A549 (cell line): ENCODE measurements around the gene LENG8. TPM values are rescaled to one million over a fixed set of nuclear protein-coding genes. Genes with fewer than 3 reads are reported as not detected.

Source experiments
- ATAC-seq, 2 experiments: fragments of 200-7000 bp in 1 of 2; fragments of >200 bp in 1 of 2; cut with Nextera tagmentation in 1 of 2; cut with Tn5 transposase in 1 of 2; 3 replicates each; pipeline versions ENCODE4 v1.8.0 to v1.9.1; 2018 to 2020; ENCODE audit warnings: mild to moderate bottlenecking in 1 of 2, moderate library complexity in 1 of 2
- CTCF ChIA-PET: fragments of 300-600 bp; sonication (Branson Sonifier 250); formaldehyde crosslinking; extraction: SDS; loops from one replicate; lab custom pipeline; 2021; ENCODE audit warnings: antibody characterized with exemption, inconsistent platforms; lab: Yijun Ruan, JAX
- POLR2A ChIA-PET: fragments of 350-600 bp; formaldehyde crosslinking; extraction: SDS; loops from one replicate; lab custom pipeline; 2021; ENCODE audit warnings: antibody characterized with exemption, inconsistent platforms; lab: Yijun Ruan, JAX
- DNase-seq, 2 experiments: peaks; one replicate each; pipeline versions ENCODE4 v3.0.0 to v3.0.0-alpha.2; 2011 to 2016; ENCODE audit warnings: low read depth in 1 of 2, low spot score in 1 of 2
- FAIRE-seq: peaks from 2 replicates; lab custom pipeline; 2011; peaks lifted over from hg19 to GRCh38; lab: Jason Lieb, UNC
- H3K27ac ChIP-seq, 2 experiments: fragments of >200 bp; sonication (Bioruptor Twin); formaldehyde crosslinking; 3 replicates each; pipeline ENCODE4 v1.5.1; 2016 to 2017
- H3K4me1 ChIP-seq: fragments of >200 bp; sonication (Bioruptor Twin); formaldehyde crosslinking; 3 replicates; pipeline ENCODE4 v1.6.1; 2016
- H3K4me2 ChIP-seq: fragments of >200 bp; sonication (Bioruptor Twin); formaldehyde crosslinking; 3 replicates; pipeline ENCODE4 v1.6.1; 2016
- H3K4me3 ChIP-seq: fragments of >200 bp; sonication (Bioruptor Twin); formaldehyde crosslinking; 3 replicates; pipeline ENCODE4 v1.5.1; 2016
- H3K9me3 ChIP-seq: fragments of >200 bp; sonication (Bioruptor Twin); formaldehyde crosslinking; 3 replicates; pipeline ENCODE4 v1.6.1; 2016
- CEBPB ChIP-seq, 2 experiments: fragments of >200 bp in 1 of 2; sonication (Bioruptor Twin) in 1 of 2; formaldehyde crosslinking in 1 of 2; IDR thresholded peaks; 2 replicates each; pipeline ENCODE4 v1.6.1; 2012 to 2016
- CHD4 ChIP-seq: fragments of 200-600 bp; sonication (generic); IDR thresholded peaks from 2 replicates; pipeline ENCODE4 v1.6.1; 2016; ENCODE audit warnings: antibody characterized with exemption, mild to moderate bottlenecking, borderline replicate concordance
- EHF ChIP-seq: fragments of 250-450 bp; sonication (Bioruptor Pico); IDR thresholded peaks from 2 replicates; pipeline ENCODE4 v1.5.0; 2020; ENCODE audit warnings: mild to moderate bottlenecking
- KDM1A ChIP-seq: fragments of 200-600 bp; sonication (generic); IDR thresholded peaks from 2 replicates; pipeline ENCODE4 v1.6.1; 2016; ENCODE audit warnings: low read depth, mild to moderate bottlenecking
- NR3C1 ChIP-seq: fragments of >200 bp; sonication (Bioruptor Twin); formaldehyde crosslinking; IDR thresholded peaks from 3 replicates; pipeline ENCODE4 v1.6.1; 2017
- ZFP36 ChIP-seq: fragments of 450-650 bp; IDR thresholded peaks from 2 replicates; pipeline ENCODE4 v1.6.1; 2014; ENCODE audit warnings: borderline replicate concordance; ENCODE audit not compliant: partially characterized antibody
- WGBS: methylation state at CpG from one replicate; pipeline ENCODE4 v1.1.6; 2017; ENCODE audit errors: missing lambda C conversion rate; 5-methylcytosine and 5-hydroxymethylcytosine counted together
- polyA plus RNA-seq, 4 experiments: library from polyadenylated mRNA; depleted of rRNA in 3 of 4; stranded (reverse); fragments of >200 nt; fragmentation: RNase III in 1 of 4; extraction: RNeasy Plus Mini Kit Qiagen cat#74134 plus additional on column Dnase treatment in 1 of 4; gene quantifications; 2 replicates in 3 of 4; 3 replicates in 1 of 4; pipeline ENCODE4 v1.2.3, GENCODE V29; 2011 to 2017
- TF ChIP-seq, protein P1 (sequence below): fragments of 150-350 bp; IDR thresholded peaks from 2 replicates; pipeline ENCODE4 v1.6.1; 2014; ENCODE audit warnings: low read depth, mild to moderate bottlenecking, low read length
- TF ChIP-seq, protein P2 (sequence below): fragments of 450-650 bp; IDR thresholded peaks from 2 replicates; pipeline ENCODE4 v1.6.1; 2014; ENCODE audit warnings: antibody characterized with exemption
- TF ChIP-seq, protein P3 (sequence below): fragments of >200 bp; sonication (Bioruptor Twin); formaldehyde crosslinking; IDR thresholded peaks from 2 replicates; pipeline ENCODE4 v1.6.1; 2016
- TF ChIP-seq, protein P4 (sequence below): IDR thresholded peaks from 2 replicates; pipeline ENCODE4 v1.6.1; 2012
- TF ChIP-seq, protein P5 (sequence below): IDR thresholded peaks from 2 replicates; pipeline ENCODE4 v1.6.1; 2012

LENG8 gene
- polyA plus RNA-seq, 2 of the 4 experiments (the other 2 are of a cell fraction): 30.6 to 140 TPM

DNA sequence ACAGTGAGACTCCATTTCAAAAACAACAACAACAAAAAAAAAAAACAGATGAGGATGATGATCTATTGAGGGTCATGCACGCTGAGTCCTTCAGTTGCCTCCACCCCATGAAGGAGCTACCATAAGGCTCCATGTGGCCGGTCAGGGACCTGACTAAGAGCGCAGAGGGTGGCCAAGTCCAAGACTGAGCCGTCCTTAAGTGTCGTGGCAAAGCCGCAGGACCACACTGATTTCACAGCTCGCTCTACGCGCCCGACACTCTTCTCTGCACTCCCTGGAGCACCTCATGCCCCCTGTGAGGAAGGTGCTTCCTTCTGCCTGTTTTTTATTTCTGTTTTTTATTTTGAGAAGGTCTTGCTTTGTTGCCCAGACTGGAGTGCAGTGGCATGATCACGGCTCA lies 21.4 kb upstream of the LENG8 start (continued):
- no peak for TF ChIP-seq KDM1A
- TF ChIP-seq, protein P1, sequence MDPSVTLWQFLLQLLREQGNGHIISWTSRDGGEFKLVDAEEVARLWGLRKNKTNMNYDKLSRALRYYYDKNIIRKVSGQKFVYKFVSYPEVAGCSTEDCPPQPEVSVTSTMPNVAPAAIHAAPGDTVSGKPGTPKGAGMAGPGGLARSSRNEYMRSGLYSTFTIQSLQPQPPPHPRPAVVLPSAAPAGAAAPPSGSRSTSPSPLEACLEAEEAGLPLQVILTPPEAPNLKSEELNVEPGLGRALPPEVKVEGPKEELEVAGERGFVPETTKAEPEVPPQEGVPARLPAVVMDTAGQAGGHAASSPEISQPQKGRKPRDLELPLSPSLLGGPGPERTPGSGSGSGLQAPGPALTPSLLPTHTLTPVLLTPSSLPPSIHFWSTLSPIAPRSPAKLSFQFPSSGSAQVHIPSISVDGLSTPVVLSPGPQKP: no peak
- TF ChIP-seq, protein P2, sequence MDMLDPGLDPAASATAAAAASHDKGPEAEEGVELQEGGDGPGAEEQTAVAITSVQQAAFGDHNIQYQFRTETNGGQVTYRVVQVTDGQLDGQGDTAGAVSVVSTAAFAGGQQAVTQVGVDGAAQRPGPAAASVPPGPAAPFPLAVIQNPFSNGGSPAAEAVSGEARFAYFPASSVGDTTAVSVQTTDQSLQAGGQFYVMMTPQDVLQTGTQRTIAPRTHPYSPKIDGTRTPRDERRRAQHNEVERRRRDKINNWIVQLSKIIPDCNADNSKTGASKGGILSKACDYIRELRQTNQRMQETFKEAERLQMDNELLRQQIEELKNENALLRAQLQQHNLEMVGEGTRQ: no peak

DNA sequence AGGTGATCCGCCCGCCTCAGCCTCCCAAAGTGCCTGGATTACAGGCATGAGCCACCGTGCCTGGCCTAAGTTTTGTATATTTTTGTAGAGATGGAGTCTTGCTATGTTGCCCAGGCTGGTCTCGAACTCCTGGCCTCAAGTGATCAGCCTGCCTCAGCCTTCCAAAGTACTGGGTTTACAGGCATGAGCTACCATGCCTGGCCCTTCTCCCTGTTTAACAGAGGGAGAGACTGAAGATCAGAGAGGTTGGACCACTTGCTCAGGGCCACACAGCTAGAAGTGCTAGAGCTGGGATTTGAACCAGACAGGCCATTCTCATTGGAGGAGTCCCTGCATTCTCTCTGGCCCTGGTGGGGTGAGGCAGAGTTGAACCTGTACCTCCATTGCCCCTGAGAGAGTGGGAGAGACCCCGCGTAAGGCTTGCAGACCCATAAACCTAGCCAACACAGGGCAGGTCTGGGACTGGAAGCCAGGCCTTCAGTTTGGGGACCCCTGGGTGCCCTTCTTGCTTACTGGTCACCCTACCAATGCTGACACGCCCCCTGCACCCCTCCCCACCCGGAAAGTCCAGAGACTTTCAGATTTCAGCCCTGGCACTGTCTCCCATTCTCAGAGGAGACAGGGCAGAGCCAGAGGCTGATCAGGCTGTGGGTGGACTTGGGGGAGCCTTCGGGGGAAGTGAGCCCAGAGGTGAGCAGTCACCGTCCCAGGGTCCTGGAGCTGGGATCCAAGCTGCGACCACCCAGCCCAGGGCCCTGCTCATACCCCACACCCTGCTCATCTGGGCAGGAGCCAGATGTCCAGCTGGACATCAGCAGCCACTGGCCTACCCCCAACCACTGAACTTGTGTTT lies 20.4 kb upstream of the LENG8 start:
- H3K9me3 ChIP-seq: no peaks in the 10 kb centered on the region
- ChIA-PET CTCF (interaction anchor here (0.9 to 4.5 kb wide), 6 partner anchors 10 to 37 kb away, joined by 3 to 39 read pairs (median 4); partner anchors contain the start of gene TTYH1), POLR2A (interaction anchor here (0.9 to 2.8 kb wide), 3 partner anchors 10 to 34 kb away, joined by 3 to 8 read pairs (median 4); partner anchors contain the start of gene LENG8)
- DNase-seq (no peak), ATAC-seq (no peak), FAIRE-seq (no peak)
- WGBS: 39% methylated on average over 11 of the region's 11 CpGs
- no peak overlapping the region for H3K27ac ChIP-seq
- H3K4me2 ChIP-seq: no peak overlapping the region
- TF ChIP-seq ZFP36 (peak; percentile 83), CEBPB (IDR thresholded peaks at IDR 0.05) (no peak)
- H3K4me1 ChIP-seq: peaks cover 24% of the 10 kb centered on the region
- no peak overlapping the region for H3K4me3 ChIP-seq

DNA sequence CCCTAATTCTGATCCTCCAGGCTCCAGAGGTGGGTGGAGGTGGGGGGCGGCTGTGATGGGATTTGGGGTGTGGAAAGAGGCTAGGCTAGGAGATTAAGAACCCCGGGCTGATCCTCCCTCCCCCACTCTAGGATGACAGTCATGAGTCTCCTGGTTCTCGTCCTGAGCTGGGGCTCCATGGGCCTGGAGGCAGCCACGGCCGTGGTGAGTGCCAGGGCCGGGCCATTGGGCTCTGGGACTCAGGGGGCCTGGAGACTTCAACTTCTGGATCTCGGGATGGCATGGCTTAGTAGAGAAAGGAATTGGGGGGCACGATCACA lies 19.9 kb upstream of the LENG8 start:
- no peak overlapping the region for H3K4me3 ChIP-seq
- ATAC-seq (no peak), FAIRE-seq (no peak), DNase-seq (no peak)
- H3K4me1 ChIP-seq: peaks cover 24% of the 10 kb centered on the region
- no peak overlapping the region for H3K27ac ChIP-seq
- no peak overlapping the region for H3K4me2 ChIP-seq
- whole genome bisulfite sequencing: 52% methylated on average over 8 of the region's 8 CpGs
- TF ChIP-seq, protein P1: no peak
- TF ChIP-seq CHD4: no peak
- TF ChIP-seq EHF (CRISPR knock-in tag): no peak
- TF ChIP-seq NR3C1: no peak
- TF ChIP-seq, protein P3, sequence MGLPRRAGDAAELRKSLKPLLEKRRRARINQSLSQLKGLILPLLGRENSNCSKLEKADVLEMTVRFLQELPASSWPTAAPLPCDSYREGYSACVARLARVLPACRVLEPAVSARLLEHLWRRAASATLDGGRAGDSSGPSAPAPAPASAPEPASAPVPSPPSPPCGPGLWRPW: no peak
- TF ChIP-seq, protein P4, sequence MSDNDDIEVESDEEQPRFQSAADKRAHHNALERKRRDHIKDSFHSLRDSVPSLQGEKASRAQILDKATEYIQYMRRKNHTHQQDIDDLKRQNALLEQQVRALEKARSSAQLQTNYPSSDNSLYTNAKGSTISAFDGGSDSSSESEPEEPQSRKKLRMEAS: no peak
- TF ChIP-seq, all 56 proteins: peak for 0
- ChIA-PET POLR2A (interaction anchor here (0.5 to 2.8 kb wide), 4 partner anchors 10 to 49 kb away, joined by 3 to 8 read pairs (median 4); partner anchors contain the start of gene LENG8), CTCF (interaction anchor here (0.5 to 4.5 kb wide), 3 partner anchors 10 to 19 kb away, joined by 3 to 39 read pairs (median 3); partner anchors contain the start of gene TTYH1)
- H3K9me3 ChIP-seq: no peaks in the 10 kb centered on the region

DNA sequence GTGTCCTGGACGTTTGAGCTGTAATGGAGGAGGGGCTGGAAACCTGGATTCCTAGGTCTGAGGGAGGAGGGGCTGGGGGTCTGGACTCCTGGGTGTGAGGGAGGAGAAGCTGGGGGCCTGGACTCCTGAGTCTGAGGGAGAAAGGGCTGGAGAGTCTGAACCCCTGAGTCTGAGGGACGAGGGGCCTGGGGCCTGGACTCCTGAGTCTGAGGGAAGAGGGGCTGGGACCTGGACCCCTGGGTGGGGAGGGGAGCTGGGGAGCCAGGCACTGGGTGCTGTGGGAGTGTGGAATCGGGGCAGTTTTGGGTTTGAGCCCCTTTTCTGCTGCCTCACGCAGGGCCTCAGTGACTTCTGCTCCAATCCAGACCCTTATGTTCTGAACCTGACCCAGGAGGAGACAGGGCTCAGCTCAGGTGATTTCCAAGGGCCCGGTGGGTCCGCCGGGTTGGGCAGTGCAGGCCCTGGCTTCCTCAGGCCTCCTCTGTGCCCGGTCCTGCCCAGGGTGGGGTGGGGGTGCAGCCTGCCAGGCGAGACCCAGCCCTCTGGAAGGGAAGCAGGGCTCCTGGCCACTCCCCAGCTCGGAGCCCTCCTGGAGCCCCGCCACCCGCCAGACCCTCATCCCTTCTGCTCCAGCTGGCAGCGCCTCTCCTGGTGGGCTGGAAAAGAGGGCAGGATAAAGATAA lies 19.3 kb upstream of the LENG8 start:
- no peak for TF ChIP-seq KDM1A
- TF ChIP-seq, protein P5, sequence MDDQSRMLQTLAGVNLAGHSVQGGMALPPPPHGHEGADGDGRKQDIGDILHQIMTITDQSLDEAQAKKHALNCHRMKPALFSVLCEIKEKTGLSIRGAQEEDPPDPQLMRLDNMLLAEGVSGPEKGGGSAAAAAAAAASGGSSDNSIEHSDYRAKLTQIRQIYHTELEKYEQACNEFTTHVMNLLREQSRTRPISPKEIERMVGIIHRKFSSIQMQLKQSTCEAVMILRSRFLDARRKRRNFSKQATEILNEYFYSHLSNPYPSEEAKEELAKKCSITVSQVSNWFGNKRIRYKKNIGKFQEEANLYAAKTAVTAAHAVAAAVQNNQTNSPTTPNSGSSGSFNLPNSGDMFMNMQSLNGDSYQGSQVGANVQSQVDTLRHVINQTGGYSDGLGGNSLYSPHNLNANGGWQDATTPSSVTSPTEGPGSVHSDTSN: 0 out of 2 replicates have a peak, but pooled peaks have one; percentile 9
- Histone ChIP-seq H3K4me3 (no peak overlapping the region), H3K4me2 (peak overlapping the region; percentile 98; the same call in 2 of the 3 replicates), H3K9me3 (no peaks in the 10 kb centered on the region), H3K4me1 (peaks cover 24% of the 10 kb centered on the region), H3K27ac (no peak overlapping the region)
- WGBS: 42% methylated on average over 10 of the region's 13 CpGs
- ChIA-PET POLR2A (interaction anchor here (0.5 to 2.8 kb wide), 5 partner anchors 9 to 620 kb away, joined by 3 to 8 read pairs (median 4); partner anchors contain the start of gene LENG8), CTCF (interaction anchor here (0.5 to 4.5 kb wide), 4 partner anchors 9 to 49 kb away, joined by 3 to 39 read pairs (median 3); partner anchors contain the start of gene TTYH1)
- ATAC-seq (peak in 1 of 2 experiments; percentile 12; a peak in 3 of 6 replicates), FAIRE-seq (no peak), DNase-seq (no peak)
